ENCODE measurements around the gene FAM13C.
"Not testable (repeated sequence)": the region's sequence is repeated elsewhere in the genome, so short reads cannot be mapped to it uniquely, and the experiment has no call there.

FAM13C gene

DNA sequence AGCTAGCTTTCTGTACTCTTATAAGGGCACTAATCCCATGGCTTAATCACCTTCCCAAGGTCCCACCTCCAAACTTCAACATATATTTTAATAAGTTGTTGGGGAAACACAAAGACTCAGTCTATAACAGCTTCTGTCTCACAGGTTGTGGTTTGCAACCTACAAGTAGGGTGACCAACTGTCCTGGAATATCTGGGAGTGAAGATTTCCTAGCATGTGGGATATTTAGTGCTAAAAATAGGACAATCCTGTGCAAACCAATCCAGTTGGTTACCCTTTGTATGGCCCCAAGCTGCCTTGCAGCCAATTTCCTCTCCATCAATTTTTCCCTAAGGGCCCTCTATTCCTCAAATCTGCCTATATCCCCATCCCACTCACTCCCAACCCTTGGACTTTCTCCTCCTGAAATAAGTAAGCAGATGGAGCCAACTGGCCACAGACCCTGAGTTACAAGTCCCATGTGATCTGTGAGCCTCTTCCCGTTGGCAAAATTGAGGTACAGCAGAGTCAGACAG lies 82.3 kb downstream of the FAM13C start:
- no peak overlapping the region for H3K4me3 ChIP-seq (ENCODE audit: low read depth, low read length)

DNA sequence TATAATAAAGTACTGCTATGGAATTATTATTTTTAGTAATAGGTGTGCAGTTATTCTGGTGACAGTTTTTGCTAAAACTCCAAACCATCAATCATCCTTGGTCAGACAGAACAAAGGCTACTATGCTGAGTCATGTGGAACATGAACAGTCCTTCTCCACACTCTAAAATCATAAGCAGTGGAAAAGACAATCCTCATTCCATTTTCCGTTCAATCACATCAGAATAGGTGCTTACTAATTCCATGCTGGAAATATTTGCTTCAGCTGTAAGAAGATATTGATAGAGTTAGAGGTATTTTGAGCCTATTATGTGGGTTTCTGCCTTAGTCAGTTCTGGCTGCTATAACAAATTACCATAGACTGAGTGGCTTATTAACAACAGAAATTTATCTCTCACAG lies 82.9 kb downstream of the FAM13C start:
- no peak overlapping the region for H3K4me3 ChIP-seq (ENCODE audit: low read depth, low read length)

- no peak overlapping the region for H3K4me3 ChIP-seq (ENCODE audit: low read depth, low read length)
These were observed 85.4 kb downstream of the FAM13C start for GRCh38 chr10:59276919-59277318.

- H3K4me3 ChIP-seq (ENCODE audit: low read depth, low read length) = no peak overlapping the region
These were observed 86.2 kb downstream of the FAM13C start for GRCh38 chr10:59276133-59276532.

DNA sequence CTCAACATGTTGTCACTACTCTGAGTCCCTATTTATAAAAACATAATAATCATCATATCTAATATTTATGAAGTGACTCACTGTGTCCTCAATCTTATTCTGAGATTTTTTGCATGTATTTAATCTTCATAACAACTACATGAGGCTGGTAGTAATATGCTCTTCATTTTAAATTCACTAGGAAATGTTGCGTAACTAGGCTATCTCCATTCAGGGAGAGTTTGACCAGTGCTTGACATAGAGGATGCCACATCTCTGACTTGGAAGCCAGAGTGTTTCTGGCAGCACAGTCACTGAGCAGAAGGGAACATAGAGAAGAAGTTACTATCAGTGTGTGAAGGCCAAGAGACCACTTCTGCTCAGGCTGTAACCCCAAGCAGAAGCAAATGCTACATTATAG lies 88.9 kb downstream of the FAM13C start:
- H3K4me3 ChIP-seq (ENCODE audit: low read depth, low read length) = no peak overlapping the region

DNA sequence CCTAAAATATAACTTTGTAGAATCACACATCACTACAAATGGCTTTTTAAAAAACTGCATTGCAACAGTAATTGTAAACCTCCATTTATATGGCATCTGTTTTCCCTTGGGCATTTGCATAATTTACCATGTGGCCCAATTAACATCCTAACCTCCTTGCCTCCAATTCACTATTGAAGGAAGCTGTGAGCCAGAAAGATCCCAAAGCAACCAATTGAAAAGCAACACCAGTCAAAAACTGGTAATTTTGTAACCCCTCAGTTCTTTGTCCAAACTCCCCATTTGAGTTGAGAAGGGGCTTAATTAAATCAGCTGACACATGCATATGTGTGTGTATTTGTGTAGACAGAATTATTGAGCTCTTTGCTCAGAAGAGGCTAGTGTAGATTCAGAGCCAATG lies 90.3 kb downstream of the FAM13C start:
- no peak overlapping the region for H3K4me3 ChIP-seq (ENCODE audit: low read depth, low read length)

- no peak overlapping the region for H3K4me3 ChIP-seq (ENCODE audit: low read depth, low read length)
These were observed 91.2 kb downstream of the FAM13C start for GRCh38 chr10:59271160-59271559.

- H3K4me3 ChIP-seq (ENCODE audit: low read depth, low read length) = no peak overlapping the region
These were observed 91.9 kb downstream of the FAM13C start for GRCh38 chr10:59270492-59270891.

DNA sequence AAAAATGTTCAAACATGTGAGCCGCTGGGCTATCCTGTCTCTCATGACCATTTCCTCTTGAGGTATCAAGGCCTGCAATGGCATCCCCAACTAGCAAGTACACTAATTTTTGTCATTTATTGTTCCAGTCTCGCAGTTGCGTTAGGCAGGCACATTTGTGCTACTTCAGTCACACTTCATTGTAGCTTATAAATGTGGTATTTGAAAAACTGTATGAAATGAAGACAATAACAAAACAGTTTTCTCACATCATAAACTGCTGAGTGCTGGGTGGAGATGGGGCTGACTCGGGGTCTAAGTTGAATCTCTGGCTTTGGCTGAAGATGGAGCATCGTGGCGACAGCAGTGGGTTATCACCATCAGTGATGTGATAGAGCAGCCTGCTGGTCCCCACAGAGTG lies 92.7 kb downstream of the FAM13C start:
- H3K4me3 ChIP-seq (ENCODE audit: low read depth, low read length) = no peak overlapping the region

- no peak overlapping the region for H3K4me3 ChIP-seq (ENCODE audit: low read depth, low read length)
These were observed 93.9 kb downstream of the FAM13C start for GRCh38 chr10:59268460-59268859.

DNA sequence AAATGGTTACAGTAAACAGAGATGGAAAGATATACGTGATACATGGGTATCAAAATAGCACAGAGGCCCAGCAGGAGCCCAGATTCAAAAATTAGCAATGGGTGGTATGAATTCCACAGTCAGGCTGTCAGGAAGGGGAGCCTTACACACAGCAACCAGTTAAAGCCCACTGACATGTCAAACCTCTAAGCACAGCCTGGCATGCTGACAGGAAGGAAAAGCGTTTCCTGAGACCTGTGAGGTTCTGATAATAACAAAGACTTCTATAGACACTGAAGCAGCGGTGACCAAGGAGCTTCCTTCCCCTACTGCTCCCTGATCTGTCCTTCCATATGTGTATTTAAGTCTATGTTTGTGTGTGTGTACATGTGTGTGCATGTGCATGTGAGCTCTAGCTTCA lies 96.0 kb downstream of the FAM13C start:
- no peak overlapping the region for H3K4me3 ChIP-seq (ENCODE audit: low read depth, low read length)

GRCh38 chr10:59265141-59265540 lies 97.2 kb downstream of the FAM13C start:
- no peak overlapping the region for H3K4me3 ChIP-seq (ENCODE audit: low read depth, low read length)

DNA sequence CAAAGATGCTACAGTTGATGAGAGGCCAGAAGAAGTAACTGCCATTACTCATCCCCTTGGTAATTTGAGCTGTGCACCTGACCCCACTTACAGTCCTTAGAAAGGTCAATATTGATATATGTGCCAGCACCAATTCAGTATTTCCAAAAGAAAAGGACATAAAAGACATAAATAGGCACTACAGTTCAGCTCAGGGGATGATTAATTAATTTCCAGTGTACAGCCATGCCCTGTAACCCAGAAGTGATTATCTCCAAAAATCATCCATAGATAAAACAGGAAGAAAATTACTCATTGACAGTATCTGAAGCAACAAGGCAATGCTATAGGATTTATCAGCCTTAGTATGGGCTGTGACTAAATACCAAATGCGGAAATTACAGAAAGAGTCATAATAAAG lies 103.5 kb downstream of the FAM13C start:
- H3K4me3 ChIP-seq (ENCODE audit: low read depth, low read length) = no peak overlapping the region

- no peak overlapping the region for H3K4me3 ChIP-seq (ENCODE audit: low read depth, low read length)
These were observed 105.1 kb downstream of the FAM13C start for GRCh38 chr10:59257224-59257623.

GRCh38 chr10:59255463-59255862 lies 106.9 kb downstream of the FAM13C start:
- H3K4me3 ChIP-seq (ENCODE audit: low read depth, low read length) = no peak overlapping the region

- H3K4me3 ChIP-seq (ENCODE audit: low read depth, low read length) = no peak overlapping the region
These were observed 109.9 kb downstream of the FAM13C start for GRCh38 chr10:59252491-59252890.

DNA sequence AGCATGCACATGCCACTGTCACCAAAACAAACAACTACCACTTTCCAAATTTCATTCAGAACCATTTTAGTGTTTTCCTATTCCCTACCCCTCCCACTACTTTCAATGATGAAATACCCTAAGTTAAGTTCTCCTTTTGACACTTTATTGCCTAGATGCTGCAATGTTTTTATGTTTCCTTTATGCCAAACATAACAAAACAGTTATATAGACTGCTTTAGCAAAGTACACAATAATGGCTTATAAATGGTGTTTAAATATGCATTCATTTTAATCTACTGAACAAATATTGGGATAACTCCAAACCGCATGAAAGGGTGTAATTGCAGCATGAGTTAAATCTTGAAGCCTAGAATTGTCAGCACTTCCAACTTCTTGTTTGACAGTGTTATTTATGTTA lies 116.7 kb downstream of the FAM13C start:
- H3K4me3 ChIP-seq (ENCODE audit: low read depth, low read length) = no peak overlapping the region

DNA sequence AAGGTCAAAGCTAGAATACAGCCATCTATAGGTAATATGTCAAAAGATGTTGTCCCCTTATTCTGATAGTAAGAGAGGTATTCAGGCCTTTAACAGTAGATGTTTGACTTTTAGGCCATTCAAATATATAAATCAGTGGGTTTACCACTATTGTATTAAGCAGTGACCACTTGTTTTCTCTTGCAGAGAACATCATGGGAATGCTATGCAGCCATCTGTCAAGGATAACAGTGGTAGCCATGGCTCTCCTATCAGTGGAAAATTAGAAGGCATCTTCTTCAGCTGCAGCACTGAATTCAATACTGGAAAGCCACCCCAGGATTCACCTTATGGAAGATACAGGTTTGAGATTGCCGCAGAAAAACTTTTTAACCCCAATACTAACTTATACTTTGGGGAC lies 117.5 kb downstream of the FAM13C start:
- no peak overlapping the region for H3K4me3 ChIP-seq (ENCODE audit: low read depth, low read length)

DNA sequence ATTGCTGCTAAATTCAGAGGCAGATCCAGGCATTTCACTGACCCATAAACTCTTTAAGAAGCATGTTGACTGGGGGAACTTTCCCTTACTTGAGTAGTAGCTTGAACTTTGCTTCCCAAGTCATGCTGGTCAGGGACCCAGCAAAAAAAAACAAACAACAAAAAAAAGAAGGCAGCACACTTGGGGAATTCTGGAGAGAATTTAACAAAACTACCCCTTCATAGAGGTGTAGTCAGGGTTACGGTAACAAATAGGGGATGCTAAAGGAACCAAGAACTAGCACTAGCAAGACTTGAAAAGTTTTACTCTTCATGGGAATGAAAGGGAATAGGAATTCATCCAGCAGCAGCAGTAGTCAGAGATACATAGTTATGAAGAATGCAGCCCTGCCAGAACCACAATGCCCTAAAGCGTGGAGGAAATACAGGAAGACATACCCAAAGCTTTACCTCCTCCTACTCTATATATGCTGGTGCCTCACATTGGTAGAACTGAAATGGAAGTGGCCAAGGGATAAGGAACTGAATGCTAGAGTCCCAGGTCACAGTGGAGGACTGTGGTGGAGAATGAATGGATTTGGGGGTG lies 118.6 kb downstream of the FAM13C start:
- no peak overlapping the region for H3K4me3 ChIP-seq (ENCODE audit: low read depth, low read length)

DNA sequence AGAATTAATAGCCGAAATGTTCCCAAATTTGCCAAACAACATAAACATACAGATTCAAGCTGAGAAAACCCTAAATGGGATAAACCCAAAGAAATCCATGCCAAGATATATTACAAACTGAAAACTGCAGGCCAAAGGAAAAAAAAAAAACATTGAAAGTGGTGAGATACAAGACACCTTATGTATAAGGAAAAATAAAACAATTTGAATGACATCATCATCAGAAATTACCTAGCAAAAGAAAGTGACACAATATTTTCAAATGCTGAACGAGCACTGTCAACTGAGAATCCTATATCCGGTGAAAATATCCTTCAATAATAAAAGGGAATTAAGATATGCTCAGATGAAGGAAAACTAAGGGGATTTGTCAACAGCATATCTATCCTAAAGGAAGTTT lies 119.4 kb downstream of the FAM13C start:
- H3K4me3 ChIP-seq (ENCODE audit: low read depth, low read length) = no peak overlapping the region

DNA sequence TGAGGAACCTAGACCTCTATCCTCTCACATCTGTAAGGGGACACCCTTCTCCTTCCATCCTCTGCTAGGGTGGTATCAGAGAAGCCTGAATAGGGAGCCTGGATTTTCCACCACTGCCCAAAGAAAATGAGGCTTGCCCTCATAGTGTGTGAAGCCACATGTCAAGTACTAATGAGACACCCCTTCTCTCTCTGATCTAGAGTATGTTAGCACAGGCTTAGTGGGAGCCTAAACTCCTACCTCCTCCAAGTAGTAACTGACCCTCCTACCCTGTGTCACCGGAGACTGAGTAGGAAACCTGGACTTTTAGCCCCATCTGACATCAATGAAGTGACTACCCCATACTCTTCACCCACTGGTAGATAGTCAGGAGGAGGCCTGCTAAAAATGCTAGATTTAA lies 120.3 kb downstream of the FAM13C start:
- H3K4me3 ChIP-seq (ENCODE audit: low read depth, low read length) = no peak overlapping the region

DNA sequence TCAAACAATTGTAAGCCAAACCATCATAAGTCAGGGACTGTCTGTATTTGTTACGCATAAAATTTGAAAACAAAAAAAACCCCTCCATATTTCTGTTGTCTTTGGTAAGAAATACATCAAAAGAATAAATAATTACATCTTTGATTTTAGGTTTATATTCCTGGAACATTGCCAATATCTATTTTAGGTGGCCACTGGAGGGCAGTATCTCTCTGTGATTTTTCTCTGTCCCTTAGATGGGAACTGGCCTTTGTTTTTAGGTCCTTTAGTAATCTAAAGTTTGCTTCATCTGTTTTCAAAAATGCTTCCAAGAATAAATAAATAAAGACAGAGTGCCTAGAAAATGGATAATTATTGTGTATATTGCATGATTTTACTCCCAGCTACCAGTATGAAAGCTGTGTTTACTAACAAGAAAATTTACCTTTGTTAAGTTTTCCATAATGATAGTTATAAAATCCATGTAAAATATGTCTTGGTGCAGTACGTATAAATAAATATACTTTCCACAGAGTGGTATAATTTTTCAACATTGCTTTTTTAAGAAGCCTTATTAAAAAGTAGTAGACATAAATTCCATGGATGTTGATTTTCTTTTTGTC lies 121.7 kb downstream of the FAM13C start:
- no peak overlapping the region for H3K4me3 ChIP-seq (ENCODE audit: low read depth, low read length)

- H3K4me3 ChIP-seq (ENCODE audit: low read depth, low read length) = not testable (repeated sequence)
These were observed 123.2 kb downstream of the FAM13C start for GRCh38 chr10:59239108-59239507.
